Measurements from ENCODE around the gene LPIN1. TPM values are rescaled to one million over a fixed set of nuclear protein-coding genes. Genes with fewer than 3 reads are reported as not detected.
"Not testable (repeated sequence)": the region's sequence is repeated elsewhere in the genome, so short reads cannot be mapped to it uniquely, and the experiment has no call there.

LPIN1 gene
- total RNA-seq, 1 donor from 2014 or later, result 43.0 TPM

DNA sequence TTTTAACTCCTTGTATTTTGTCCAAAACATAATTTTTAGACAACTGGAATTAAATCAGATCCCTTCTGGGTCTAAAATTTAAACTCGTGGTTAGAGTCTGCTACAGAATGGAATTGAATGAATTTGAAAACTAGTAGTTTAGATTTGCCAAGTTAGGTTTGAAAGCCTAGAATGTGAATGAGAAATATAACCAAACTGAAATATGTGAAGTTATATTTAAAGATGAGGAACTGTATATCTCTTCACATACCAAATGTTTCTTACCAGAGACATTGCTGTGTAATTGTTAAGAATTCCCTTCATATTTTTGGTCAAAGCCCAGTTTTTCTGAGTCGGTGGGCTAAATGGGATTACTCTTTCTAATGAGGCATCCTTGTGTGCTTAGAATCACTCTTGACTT is 74.2 kb downstream of the LPIN1 start:
- TF ChIP-seq, protein P1, sequence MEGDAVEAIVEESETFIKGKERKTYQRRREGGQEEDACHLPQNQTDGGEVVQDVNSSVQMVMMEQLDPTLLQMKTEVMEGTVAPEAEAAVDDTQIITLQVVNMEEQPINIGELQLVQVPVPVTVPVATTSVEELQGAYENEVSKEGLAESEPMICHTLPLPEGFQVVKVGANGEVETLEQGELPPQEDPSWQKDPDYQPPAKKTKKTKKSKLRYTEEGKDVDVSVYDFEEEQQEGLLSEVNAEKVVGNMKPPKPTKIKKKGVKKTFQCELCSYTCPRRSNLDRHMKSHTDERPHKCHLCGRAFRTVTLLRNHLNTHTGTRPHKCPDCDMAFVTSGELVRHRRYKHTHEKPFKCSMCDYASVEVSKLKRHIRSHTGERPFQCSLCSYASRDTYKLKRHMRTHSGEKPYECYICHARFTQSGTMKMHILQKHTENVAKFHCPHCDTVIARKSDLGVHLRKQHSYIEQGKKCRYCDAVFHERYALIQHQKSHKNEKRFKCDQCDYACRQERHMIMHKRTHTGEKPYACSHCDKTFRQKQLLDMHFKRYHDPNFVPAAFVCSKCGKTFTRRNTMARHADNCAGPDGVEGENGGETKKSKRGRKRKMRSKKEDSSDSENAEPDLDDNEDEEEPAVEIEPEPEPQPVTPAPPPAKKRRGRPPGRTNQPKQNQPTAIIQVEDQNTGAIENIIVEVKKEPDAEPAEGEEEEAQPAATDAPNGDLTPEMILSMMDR (IDR thresholded peaks at IDR 0.05; ENCODE audit: borderline replicate concordance), result no peak
- no peak for DNase-seq
- intact Hi-C loops (cut with micrococcal nuclease), result loop anchor here (10.0 kb wide), 1 partner anchor 1184 kb away; no protein-coding TSS in a partner anchor
- no peaks in the 10 kb centered on the region for H3K9me3 ChIP-seq (replicated peaks)
- H3K4me1 ChIP-seq, result peaks cover 9% of the 10 kb centered on the region
- no peak overlapping the region for H3K27ac ChIP-seq (replicated peaks)
- peaks cover 85% of the 10 kb centered on the region for H3K36me3 ChIP-seq
- H3K27me3 ChIP-seq (ENCODE audit: low read depth), result no peaks in the 10 kb centered on the region
- no peak overlapping the region for H3K4me3 ChIP-seq

DNA sequence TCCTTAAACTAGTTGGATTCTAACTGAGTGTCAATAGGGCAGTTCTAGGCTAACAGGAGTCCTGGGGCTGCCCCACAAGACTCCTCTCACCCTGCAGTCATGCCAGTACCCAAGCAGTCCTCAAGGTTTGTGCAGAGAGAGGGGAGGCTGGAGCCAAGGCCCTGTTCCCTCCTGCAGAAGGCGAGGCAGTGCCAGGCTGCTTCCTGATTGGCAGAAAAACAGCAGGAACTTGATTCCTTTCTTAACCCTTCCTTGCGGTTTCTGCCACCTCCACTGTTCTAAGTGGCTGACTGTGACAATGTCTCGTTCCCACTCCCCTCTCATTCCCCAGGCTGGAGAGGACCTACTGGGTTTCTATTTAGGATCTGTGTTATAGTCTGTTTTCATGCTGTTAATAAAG is 75.3 kb downstream of the LPIN1 start:
- Histone ChIP-seq H3K4me1 (peaks cover 9% of the 10 kb centered on the region), H3K4me3 (no peak overlapping the region), H3K27me3 (ENCODE audit: low read depth) (no peaks in the 10 kb centered on the region), H3K9me3 (replicated peaks) (no peaks in the 10 kb centered on the region), H3K27ac (replicated peaks) (no peak overlapping the region), H3K36me3 (peaks cover 77% of the 10 kb centered on the region)
- intact Hi-C loops (cut with micrococcal nuclease), result loop anchor here (10.0 kb wide), 1 partner anchor 1183 kb away; no protein-coding TSS in a partner anchor
- DNase-seq, result no peak
- TF ChIP-seq, protein P1 (IDR thresholded peaks at IDR 0.05; ENCODE audit: borderline replicate concordance), result no peak

DNA sequence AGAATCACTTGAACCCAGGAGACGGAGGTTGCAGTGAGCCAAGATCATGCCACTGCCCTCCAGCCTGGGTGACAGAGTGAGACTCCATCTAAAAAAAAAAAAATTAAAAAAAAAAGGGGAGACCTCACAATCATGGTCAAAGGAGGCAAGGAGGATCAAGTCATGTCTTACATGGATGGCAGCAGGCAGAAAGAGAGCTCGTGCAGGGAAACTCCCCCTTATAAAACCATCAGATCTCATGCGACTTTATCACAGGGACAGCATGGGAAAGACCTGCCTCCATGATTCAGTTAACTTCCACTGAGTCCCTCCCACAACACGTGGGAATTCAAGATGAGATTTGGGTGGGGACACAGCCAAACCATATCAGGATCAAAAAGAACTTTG is 75.9 kb downstream of the LPIN1 start:
- not testable (repeated sequence) for H3K4me3 ChIP-seq; DNase-seq; H3K27ac ChIP-seq (replicated peaks); H3K27me3 ChIP-seq (ENCODE audit: low read depth); H3K4me1 ChIP-seq; H3K9me3 ChIP-seq (replicated peaks)
- peaks cover 73% of the 10 kb centered on the region for H3K36me3 ChIP-seq
- intact Hi-C loops (cut with micrococcal nuclease), result loop anchor here (10.0 kb wide), 1 partner anchor 1182 kb away; no protein-coding TSS in a partner anchor

DNA sequence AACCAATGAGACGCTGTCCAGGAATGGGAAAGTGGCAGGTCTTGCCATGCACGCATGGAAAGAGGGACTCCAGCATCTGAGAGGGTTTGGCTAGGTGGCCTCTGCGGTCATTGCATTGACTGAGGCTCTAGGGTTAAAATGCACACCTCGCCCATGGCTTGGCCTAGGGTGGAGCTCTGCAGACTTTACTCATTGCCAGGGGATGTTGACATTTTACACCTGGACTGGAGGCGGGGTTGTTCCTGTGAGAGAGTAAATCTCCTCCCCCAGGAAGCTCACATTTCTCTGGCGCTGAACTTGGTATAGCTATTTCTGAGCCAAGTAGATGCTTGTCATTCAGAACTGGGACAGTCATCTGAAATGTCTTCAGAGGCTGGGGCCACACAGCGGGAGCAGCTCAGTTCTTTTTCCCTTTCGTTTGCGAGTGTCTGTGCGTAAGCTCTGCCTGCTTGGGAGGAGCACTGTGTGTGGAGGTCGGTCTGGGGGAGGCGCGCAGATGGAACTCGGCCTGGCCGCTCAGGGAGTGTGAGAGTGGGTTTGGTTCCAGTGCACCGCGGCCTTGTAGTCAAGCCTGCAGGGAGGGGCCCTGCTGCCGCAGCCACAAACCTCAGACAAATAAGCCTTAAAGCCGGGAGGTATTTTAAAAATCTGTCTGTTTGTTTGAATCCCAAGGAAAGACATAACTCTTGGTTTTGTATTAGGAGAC is 76.5 kb downstream of the LPIN1 start:
- intact Hi-C loops (cut with micrococcal nuclease), result loop anchor here (10.0 kb wide), 1 partner anchor 1182 kb away; no protein-coding TSS in a partner anchor
- DNase-seq, result no peak
- TF ChIP-seq, protein P1 (IDR thresholded peaks at IDR 0.05; ENCODE audit: borderline replicate concordance), result no peak
- no peak overlapping the region for H3K27ac ChIP-seq (replicated peaks)
- no peaks in the 10 kb centered on the region for H3K9me3 ChIP-seq (replicated peaks)
- H3K36me3 ChIP-seq, result peaks cover 68% of the 10 kb centered on the region
- H3K4me1 ChIP-seq, result peaks cover 9% of the 10 kb centered on the region
- no peak overlapping the region for H3K4me3 ChIP-seq
- no peaks in the 10 kb centered on the region for H3K27me3 ChIP-seq (ENCODE audit: low read depth)

DNA sequence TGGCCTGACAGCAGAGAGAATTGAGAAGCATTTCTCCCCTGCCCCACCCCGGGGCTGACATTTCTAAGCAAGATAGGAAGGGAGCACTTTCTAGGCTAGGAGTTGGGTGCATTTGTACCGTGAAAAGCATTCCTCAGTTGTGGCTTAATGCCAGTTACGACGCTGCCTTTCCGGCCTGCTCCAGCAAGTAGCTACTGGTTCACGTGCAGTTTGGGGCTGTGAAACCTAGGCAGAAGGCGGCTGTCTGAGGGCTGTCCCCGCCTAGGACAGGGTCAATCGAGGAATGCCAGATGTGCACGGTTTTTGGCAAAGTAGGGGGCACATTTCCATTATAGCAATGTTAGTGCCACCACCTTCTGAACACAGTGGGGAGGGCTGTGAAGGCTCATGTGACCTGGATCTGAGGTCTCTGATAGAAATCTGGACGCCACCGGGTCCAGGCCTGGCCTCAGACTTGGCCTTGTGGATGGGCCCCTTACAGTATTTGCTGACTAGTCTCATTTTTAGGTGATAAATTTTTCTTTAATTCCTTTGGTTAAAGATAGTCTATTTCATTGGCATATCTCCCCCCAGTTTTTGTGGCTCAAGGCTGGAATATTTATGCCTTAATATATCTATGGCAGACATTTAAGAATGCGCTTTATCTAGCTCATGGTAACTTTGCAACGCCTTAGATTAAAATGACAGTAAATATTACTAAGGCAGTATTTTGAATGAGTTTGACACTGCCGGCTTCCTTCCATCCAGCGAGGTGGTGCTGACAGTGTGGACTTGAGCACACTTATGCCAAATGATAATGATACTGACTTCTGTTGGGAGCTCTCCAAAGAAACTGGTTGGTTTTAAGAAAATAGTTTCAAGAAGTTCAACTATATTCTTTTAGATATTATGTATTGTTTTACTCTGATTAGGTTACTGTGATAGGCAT is 78.7 kb downstream of the LPIN1 start:
- Histone ChIP-seq H3K27ac (replicated peaks) (no peak overlapping the region), H3K4me3 (no peak overlapping the region), H3K27me3 (ENCODE audit: low read depth) (no peaks in the 10 kb centered on the region), H3K36me3 (peaks cover 54% of the 10 kb centered on the region), H3K4me1 (peaks cover 23% of the 10 kb centered on the region), H3K9me3 (replicated peaks) (no peaks in the 10 kb centered on the region)
- no peak for DNase-seq
- TF ChIP-seq, protein P1 (IDR thresholded peaks at IDR 0.05; ENCODE audit: borderline replicate concordance), result no peak
- intact Hi-C loops (cut with micrococcal nuclease), result loop anchor here (10.0 kb wide), 1 partner anchor 1180 kb away; no protein-coding TSS in a partner anchor

Data from left ventricle myocardium inferior (tissue), 1 donor.